ENCODE results near the gene GPC5.

- no peak for TF ChIP-seq CTCF (IDR thresholded peaks at IDR 0.05; ENCODE audit: low read length)
- no peak for TF ChIP-seq EZH2 (IDR thresholded peaks at IDR 0.05; ENCODE audit: borderline replicate concordance, low read length)
Measured at GRCh38 chr13:92377396-92377795, 979.0 kb downstream of the GPC5 start.

All from OCI-LY1 (cell line).